Endodermal cell (in vitro differentiated cells): ENCODE measurements around the gene ABHD10. TPM values are rescaled to one million over a fixed set of nuclear protein-coding genes. Genes with fewer than 3 reads are reported as not detected.

Source experiments
- DNase-seq: peaks from one replicate; pipeline ENCODE4 v3.0.0-alpha.2; 2017
- H3K27ac ChIP-seq: 2 replicates; pipeline ENCODE4 v1.5.1; 2013; ENCODE audit warnings: mild to moderate bottlenecking, low read depth, low read length, moderate library complexity
- H3K27me3 ChIP-seq: 2 replicates; pipeline ENCODE4 v1.6.1; 2013; ENCODE audit warnings: mild to moderate bottlenecking, low read length, moderate library complexity; ENCODE audit not compliant: insufficient read depth, control insufficient read depth, poor library complexity, severe bottlenecking
- H3K36me3 ChIP-seq: 2 replicates; pipeline ENCODE4 v1.7.0; 2013; ENCODE audit warnings: mild to moderate bottlenecking, low read length, moderate library complexity; ENCODE audit not compliant: control insufficient read depth, insufficient read depth
- H3K4me1 ChIP-seq: one replicate; pipeline ENCODE4 v1.7.0; 2013; ENCODE audit warnings: low read length; ENCODE audit not compliant: control insufficient read depth, insufficient read depth
- H3K4me3 ChIP-seq: 2 replicates; pipeline ENCODE4 v1.5.1; 2013; ENCODE audit warnings: mild to moderate bottlenecking, low read length, moderate library complexity
- H3K9ac ChIP-seq: 2 replicates; pipeline ENCODE4 v1.6.1; 2013; ENCODE audit warnings: mild to moderate bottlenecking, low read length, moderate library complexity; ENCODE audit not compliant: poor library complexity, severe bottlenecking; ENCODE audit errors: extremely low read depth
- H3K9me3 ChIP-seq: 2 replicates; pipeline ENCODE4 v1.6.1; 2013; ENCODE audit warnings: mild to moderate bottlenecking, low read length, moderate library complexity; ENCODE audit not compliant: control insufficient read depth
- H3K27ac Mint-ChIP-seq: 2 replicates; pipeline ENCODE4 v1.8.0; 2020; ENCODE audit warnings: mixed read lengths
- H3K27me3 Mint-ChIP-seq: 2 replicates; pipeline ENCODE4 v1.8.0; 2021; ENCODE audit warnings: mild to moderate bottlenecking, mixed read lengths; ENCODE audit not compliant: insufficient read depth
- H3K36me3 Mint-ChIP-seq: 2 replicates; pipeline ENCODE4 v1.8.0; 2020; ENCODE audit warnings: low read depth, mixed read lengths
- H3K4me1 Mint-ChIP-seq: 2 replicates; pipeline ENCODE4 v1.8.0; 2020; ENCODE audit warnings: mixed read lengths
- H3K4me3 Mint-ChIP-seq: 2 replicates; pipeline ENCODE4 v1.8.0; 2020; ENCODE audit warnings: mild to moderate bottlenecking, moderate library complexity, mixed read lengths
- H3K9me3 Mint-ChIP-seq: 2 replicates; pipeline ENCODE4 v1.8.0; 2020; ENCODE audit warnings: mild to moderate bottlenecking, mixed read lengths
- CTCF ChIP-seq: fragments of 200-600 bp; sonication (generic); conservative IDR thresholded peaks from 2 replicates; pipeline ENCODE4 v1.5.0; 2021; ENCODE audit warnings: antibody characterized with exemption, mild to moderate bottlenecking
- WGBS, 2 experiments: methylation state at CpG; one replicate each; pipeline versions ENCODE4 v1.1.5 to v1.1.7; 2013; ENCODE audit warnings: missing lambda C conversion rate in 2 of 2, mixed read lengths in 1 of 2; ENCODE audit not compliant: insufficient coverage in 1 of 2, insufficient read length in 1 of 2; 5-methylcytosine and 5-hydroxymethylcytosine counted together
- total RNA-seq, 2 donors: library from RNA; stranded (reverse); fragmentation: NEBNext Ultra II Directional in 1 of 2; extraction: Animal tissue kit (Norgen Biotek cat#: 25700) in 1 of 2; gene quantifications; 2 replicates in 1 of 2; 3 replicates in 1 of 2; pipeline ENCODE4 v1.2.1, GENCODE V29; 2021

ABHD10 gene
- total RNA-seq, 2 donors from 2014 or later = 27.9 to 38.1 TPM

- Histone ChIP-seq H3K9ac (no peak overlapping the region), H3K27ac (no peak overlapping the region), H3K4me3 (no peak overlapping the region), H3K36me3 (no peaks in the 10 kb centered on the region), H3K4me1 (no peaks in the 10 kb centered on the region), H3K27me3 (no peaks in the 10 kb centered on the region), H3K9me3 (peaks cover 13% of the 10 kb centered on the region)
- peaks cover 5% of the 10 kb centered on the region for H3K4me1 Mint-ChIP-seq
- TF ChIP-seq CTCF = no peak
- H3K36me3 Mint-ChIP-seq = no peaks in the 10 kb centered on the region
- no peak overlapping the region for H3K4me3 Mint-ChIP-seq
- no peak overlapping the region for H3K27ac Mint-ChIP-seq
- DNase-seq = no peak
- no peaks in the 10 kb centered on the region for H3K27me3 Mint-ChIP-seq
- H3K9me3 Mint-ChIP-seq = peaks cover 7% of the 10 kb centered on the region
- 80% methylated on average over 1 of the region's 1 CpG; no CpG with 5 or more reads in 1 of the 2 experiments for WGBS, 2 experiments
Measured at GRCh38 chr3:112019716-112020115, 40.9 kb downstream of the ABHD10 start.

- Mint-ChIP-seq H3K27ac (no peak overlapping the region), H3K36me3 (no peaks in the 10 kb centered on the region)
- peak overlapping the region; percentile 95 for H3K27ac ChIP-seq
Measured at GRCh38 chr3:112020674-112021085, 41.9 kb downstream of the ABHD10 start.

GRCh38 chr3:112027142-112027541 lies 48.3 kb downstream of the ABHD10 start:
- Histone ChIP-seq H3K9ac (no peak overlapping the region), H3K4me1 (no peaks in the 10 kb centered on the region), H3K27me3 (no peaks in the 10 kb centered on the region), H3K4me3 (no peak overlapping the region), H3K9me3 (peaks cover 6% of the 10 kb centered on the region), H3K27ac (no peak overlapping the region), H3K36me3 (no peaks in the 10 kb centered on the region)
- 92 to 94% methylated on average over 4 of the region's 4 CpGs for WGBS, 2 experiments
- Mint-ChIP-seq H3K36me3 (no peaks in the 10 kb centered on the region), H3K4me1 (no peaks in the 10 kb centered on the region), H3K4me3 (no peak overlapping the region), H3K27me3 (no peaks in the 10 kb centered on the region), H3K27ac (no peak overlapping the region), H3K9me3 (peaks cover 1% of the 10 kb centered on the region)
- TF ChIP-seq CTCF = no peak
- DNase-seq = no peak

More at GRCh38 chr3:112020674-112021085, 41.9 kb downstream of the ABHD10 start:
- Histone ChIP-seq H3K4me3 (no peak overlapping the region), H3K9me3 (peaks cover 13% of the 10 kb centered on the region), H3K36me3 (no peaks in the 10 kb centered on the region), H3K27me3 (no peaks in the 10 kb centered on the region), H3K9ac (peak overlapping the region; percentile 23), H3K4me1 (no peaks in the 10 kb centered on the region)
- Mint-ChIP-seq H3K27me3 (no peaks in the 10 kb centered on the region), H3K4me3 (no peak overlapping the region), H3K9me3 (peaks cover 7% of the 10 kb centered on the region), H3K4me1 (peaks cover 5% of the 10 kb centered on the region)
- WGBS, 2 experiments = 50 to 80% methylated on average over 1 of the region's 1 CpG
- DNase-seq = no peak
- no peak for TF ChIP-seq CTCF
